Esophagus muscularis mucosa (tissue), 4 donors: ENCODE measurements around the gene ADCY9. TPM values are rescaled to one million over a fixed set of nuclear protein-coding genes. Genes with fewer than 3 reads are reported as not detected.
"Not testable (repeated sequence)": the region's sequence is repeated elsewhere in the genome, so short reads cannot be mapped to it uniquely, and the experiment has no call there.

Experiments
- DNase-seq: peaks from one replicate; pipeline ENCODE4 v3.0.0-alpha.2; 2017; ENCODE audit errors: extremely low spot score
- H3K27ac ChIP-seq, 4 donors: fragments of 200-600 bp; sonication (generic); replicated peaks in 1 of 4; 1 replicate in 3 of 4; 2 replicates in 1 of 4; pipeline ENCODE4 v1.5.1; 2016 to 2019; ENCODE audit warnings: mild to moderate bottlenecking in 1 of 4
- H3K27me3 ChIP-seq, 4 donors: fragments of 200-600 bp; sonication (generic); one replicate each; pipeline versions ENCODE4 v1.5.1 to v1.6.0; 2016 to 2019
- H3K36me3 ChIP-seq, 4 donors: fragments of 200-600 bp; sonication (generic); one replicate each; pipeline ENCODE4 v1.5.1; 2016 to 2019
- H3K4me1 ChIP-seq, 4 donors: fragments of 200-600 bp; sonication (generic); one replicate each; pipeline ENCODE4 v1.5.1; 2016 to 2019
- H3K4me3 ChIP-seq, 4 donors: fragments of 200-600 bp; sonication (generic); 1 replicate in 2 of 4; 2 replicates in 2 of 4; pipeline ENCODE4 v1.5.1; 2016 to 2019; ENCODE audit warnings: mild to moderate bottlenecking in 4 of 4, moderate library complexity in 1 of 4
- H3K9me3 ChIP-seq, 4 donors: fragments of 200-600 bp; sonication (generic); 1 replicate in 3 of 4; 2 replicates in 1 of 4; pipeline ENCODE4 v1.5.1; 2016 to 2019
- CTCF ChIP-seq, 3 experiments: fragments of 200-600 bp in 2 of 3; fragments of 450-650 bp in 1 of 3; sonication (generic) in 2 of 3; IDR thresholded peaks; one replicate each; pipeline ENCODE4 v1.5.1; 2017 to 2019; ENCODE audit warnings: antibody characterized with exemption in 3 of 3, mild to moderate bottlenecking in 2 of 3, moderate library complexity in 1 of 3
- EP300 ChIP-seq: sonication (generic); formaldehyde crosslinking; IDR thresholded peaks from one replicate; pipeline ENCODE4 v1.6.1; 2017; ENCODE audit warnings: antibody characterized with exemption
- POLR2A ChIP-seq: fragments of 450-650 bp; IDR thresholded peaks from one replicate; pipeline ENCODE4 v1.6.1; 2017; ENCODE audit warnings: antibody characterized with exemption, moderate library complexity, mild to moderate bottlenecking, low read depth
- POLR2AphosphoS5 ChIP-seq, 2 donors: sonication (generic); formaldehyde crosslinking; IDR thresholded peaks; one replicate each; pipeline ENCODE4 v1.6.1; 2017; ENCODE audit warnings: antibody characterized with exemption in 2 of 2
- WGBS: methylation state at CpG from one replicate; pipeline ENCODE4 v1.1.5; 2018; 5-methylcytosine and 5-hydroxymethylcytosine counted together
- intact Hi-C: fragments of 100-400 bp; cut with DNase I; formaldehyde crosslinking; loops from one replicate; pipeline ENCODE4 v1.15.1; 2023
- total RNA-seq, 4 donors: library from RNA; depleted of rRNA; stranded (reverse); fragments of >200 nt; gene quantifications; one replicate each; pipeline versions ENCODE4 v1.1.0 to v1.2.1, GENCODE V29; 2016

Gene ADCY9
- total RNA-seq, 4 donors from 2014 or later: 35.8 to 72.9 (median 55.7) TPM

- Histone ChIP-seq H3K36me3 (no peaks in the 10 kb centered on the region), H3K4me1 (peaks cover 0 to under 1% (median 0%) of the 10 kb centered on the region in 4 donors), H3K27ac (no peak overlapping the region), H3K9me3 (no peaks in the 10 kb centered on the region), H3K27me3 (no peaks in the 10 kb centered on the region), H3K4me3 (no peak overlapping the region)
- no peak for TF ChIP-seq POLR2AphosphoS5 (IDR thresholded peaks at IDR 0.05)
- no peak for TF ChIP-seq EP300
- no peak for TF ChIP-seq CTCF (IDR thresholded peaks at IDR 0.05)
- TF ChIP-seq POLR2A: no peak
- DNase-seq: no peak
- 96% methylated on average over 7 of the region's 7 CpGs for WGBS
- intact Hi-C loops: no loop called here
These were observed 40.7 kb downstream of the ADCY9 start for GRCh38 chr16:4075534-4075933.

- H3K27me3 ChIP-seq, H3K36me3 ChIP-seq, intact Hi-C loops, H3K9me3 ChIP-seq, H3K4me3 ChIP-seq, H3K27ac ChIP-seq, H3K4me1 ChIP-seq, DNase-seq: not testable (repeated sequence)
- WGBS: 94% methylated on average over 9 of the region's 9 CpGs
These were observed 43.1 kb downstream of the ADCY9 start for GRCh38 chr16:4073150-4073549.

GRCh38 chr16:4071686-4072561 lies 44.3 kb downstream of the ADCY9 start:
- H3K27ac ChIP-seq: no peak overlapping the region
- no peaks in the 10 kb centered on the region for H3K36me3 ChIP-seq
- TF ChIP-seq EP300 (no peak), POLR2AphosphoS5 (IDR thresholded peaks at IDR 0.05) (no peak), POLR2A (no peak), CTCF (IDR thresholded peaks at IDR 0.05) (no peak)
- no peaks in the 10 kb centered on the region for H3K9me3 ChIP-seq
- H3K27me3 ChIP-seq: no peaks in the 10 kb centered on the region
- WGBS: 84% methylated on average over 22 of the region's 22 CpGs
- no peak for DNase-seq
- no peak overlapping the region for H3K4me3 ChIP-seq
- intact Hi-C loops: no loop called here
- H3K4me1 ChIP-seq: no peaks in the 10 kb centered on the region

- H3K4me1 ChIP-seq: no peaks in the 10 kb centered on the region
- no peaks in the 10 kb centered on the region for H3K27me3 ChIP-seq
- no peak overlapping the region for H3K4me3 ChIP-seq
- no peak for TF ChIP-seq POLR2A
- no peak for TF ChIP-seq EP300
- TF ChIP-seq CTCF (IDR thresholded peaks at IDR 0.05): no peak
- no peaks in the 10 kb centered on the region for H3K36me3 ChIP-seq
- intact Hi-C loops: no loop called here
- DNase-seq: no peak
- no peak overlapping the region for H3K27ac ChIP-seq
- H3K9me3 ChIP-seq: no peaks in the 10 kb centered on the region
- 97% methylated on average over 10 of the region's 10 CpGs for WGBS
These were observed 45.3 kb downstream of the ADCY9 start for GRCh38 chr16:4070936-4071335.

- TF ChIP-seq POLR2AphosphoS5 (IDR thresholded peaks at IDR 0.05): no peak
- DNase-seq: no peak
- Histone ChIP-seq H3K27ac (no peak overlapping the region), H3K4me1 (no peaks in the 10 kb centered on the region), H3K36me3 (no peaks in the 10 kb centered on the region), H3K4me3 (no peak overlapping the region), H3K9me3 (peaks cover 0 to 10% (median 1%) of the 10 kb centered on the region in 4 donors), H3K27me3 (no peaks in the 10 kb centered on the region)
- intact Hi-C loops: no loop called here
- WGBS: 80% methylated on average over 6 of the region's 6 CpGs
These were observed 48.8 kb downstream of the ADCY9 start for GRCh38 chr16:4067262-4068001.
